HepG2 (cell line): ENCODE measurements around the gene SYCE1L. TPM values are rescaled to one million over a fixed set of nuclear protein-coding genes. Genes with fewer than 3 reads are reported as not detected.

Experiments
- CHCHD3 ChIP-seq: sonication (generic); formaldehyde crosslinking; IDR thresholded peaks from 2 replicates; pipeline ENCODE4 v1.8.0; 2022; ENCODE audit warnings: mild to moderate bottlenecking, missing genetic modification reagents, moderate library complexity
- ERF ChIP-seq: IDR thresholded peaks from 2 replicates; pipeline ENCODE4 v1.6.1; 2018; ENCODE audit warnings: missing biosample characterization, missing genetic modification reagents
- HCFC1 ChIP-seq: fragments of 150-350 bp; IDR thresholded peaks from 2 replicates; pipeline ENCODE4 v1.6.1; 2014; ENCODE audit warnings: low read depth, low read length
- LRRFIP1 ChIP-seq: sonication (generic); formaldehyde crosslinking; conservative IDR thresholded peaks from 2 replicates; pipeline ENCODE4 v1.4.0; 2020; ENCODE audit warnings: missing genetic modification reagents
- MAZ ChIP-seq, 2 experiments: sonication (generic) in 1 of 2; formaldehyde crosslinking in 1 of 2; IDR thresholded peaks; 2 replicates each; pipeline versions ENCODE4 v1.5.0 to v1.6.1; 2012 to 2020; ENCODE audit warnings: low read depth in 2 of 2, mild to moderate bottlenecking in 2 of 2, borderline replicate concordance in 1 of 2, improper control_type of control experiment in 1 of 2, low read length in 1 of 2, missing genetic modification reagents in 1 of 2, moderate library complexity in 1 of 2
- MTERF4 ChIP-seq: sonication (generic); formaldehyde crosslinking; IDR thresholded peaks from 2 replicates; pipeline ENCODE4 v1.8.0; 2023; ENCODE audit warnings: mild to moderate bottlenecking, missing genetic modification reagents
- RBM22 ChIP-seq: fragments of 200-400 bp; formaldehyde crosslinking; optimal IDR thresholded peaks from 2 replicates; pipeline ENCODE3; 2017; ENCODE audit warnings: mild to moderate bottlenecking, low read length, moderate library complexity
- RFXAP ChIP-seq: sonication (generic); formaldehyde crosslinking; IDR thresholded peaks from 2 replicates; pipeline ENCODE4 v1.4.0; 2020; ENCODE audit warnings: missing genetic modification reagents, borderline replicate concordance
- RXRA ChIP-seq: sonication (generic); formaldehyde crosslinking; IDR thresholded peaks from 2 replicates; pipeline ENCODE4 v1.5.1; 2020; ENCODE audit warnings: missing genetic modification reagents
- TCF12 ChIP-seq, 2 experiments: fragments of 450-650 bp in 1 of 2; sonication (generic) in 1 of 2; formaldehyde crosslinking in 1 of 2; IDR thresholded peaks; 2 replicates each; pipeline versions ENCODE4 v1.6.1 to v1.8.0; 2017 to 2022; ENCODE audit warnings: antibody characterized with exemption in 1 of 2, mild to moderate bottlenecking in 1 of 2, missing genetic modification reagents in 1 of 2, moderate library complexity in 1 of 2
- ZNF142 ChIP-seq: sonication (generic); formaldehyde crosslinking; IDR thresholded peaks from 2 replicates; pipeline ENCODE4 v1.4.0; 2020; ENCODE audit warnings: missing genetic modification reagents
- ZNF232 ChIP-seq: sonication (generic); formaldehyde crosslinking; IDR thresholded peaks from 2 replicates; pipeline ENCODE4 v1.4.0; 2020; ENCODE audit warnings: missing genetic modification reagents, borderline replicate concordance
- ZNF451 ChIP-seq: sonication (generic); formaldehyde crosslinking; IDR thresholded peaks from 2 replicates; pipeline ENCODE4 v1.5.0; 2020; ENCODE audit warnings: mild to moderate bottlenecking, missing genetic modification reagents
- ZNF567 ChIP-seq: sonication (generic); formaldehyde crosslinking; IDR thresholded peaks from 2 replicates; pipeline ENCODE4 v1.8.1; 2023; ENCODE audit warnings: mild to moderate bottlenecking, missing genetic modification reagents, borderline replicate concordance
- ZNF704 ChIP-seq: sonication (generic); formaldehyde crosslinking; IDR thresholded peaks from 2 replicates; pipeline ENCODE4 v1.8.1; 2023; ENCODE audit warnings: mild to moderate bottlenecking, inconsistent platforms, moderate library complexity, missing genetic modification reagents, borderline replicate concordance
- ZNF776 ChIP-seq: sonication (generic); formaldehyde crosslinking; IDR thresholded peaks from 2 replicates; pipeline ENCODE4 v1.4.0; 2020; ENCODE audit warnings: mild to moderate bottlenecking, missing genetic modification reagents
- polyA plus RNA-seq, 8 experiments: library from polyadenylated mRNA; depleted of rRNA in 3 of 8; stranded (reverse) in 7 of 8; unstranded in 1 of 8; fragments of >200 nt; fragmentation: Illumina TruSeq in 4 of 8; extraction: Trizol in 4 of 8; gene quantifications; 2 replicates each; pipeline versions ENCODE4 v1.2.1 to v1.2.3, GENCODE V29; 2011 to 2016; ENCODE audit warnings: low read depth in 4 of 8, missing spikeins in 1 of 8, mixed read lengths in 1 of 8; ENCODE audit not compliant: insufficient read depth in 1 of 8
- total RNA-seq, 5 experiments: library from RNA; depleted of rRNA; stranded (reverse); fragments of >200 nt; fragmentation: Illumina TruSeq; extraction: Trizol; gene quantifications; 2 replicates each; pipeline ENCODE4 v1.2.3, GENCODE V29; 2016; ENCODE audit warnings: low read depth in 1 of 5

Gene SYCE1L
- total and polyA plus RNA-seq, 2 of the 13 experiments (the other 11 are each of a cell fraction or from before 2014, with no cell fraction given) = 0.22 TPM; not detected in 1

GRCh38 chr16:77236063-77236511 is 36.9 kb downstream of the SYCE1L start (continued):
- TF ChIP-seq LRRFIP1 (CRISPR knock-in tag) = no peak
- no peak for TF ChIP-seq ZNF567 (CRISPR knock-in tag)
- peak; percentile 64 for TF ChIP-seq RXRA (CRISPR knock-in tag)
- no peak for TF ChIP-seq HCFC1
- TF ChIP-seq ZNF451 = no peak
- TF ChIP-seq MTERF4 = no peak
- TF ChIP-seq CHCHD3 (CRISPR knock-in tag) = no peak
- peak; percentile 72; the same call in 1 of the 2 replicates for TF ChIP-seq RFXAP (CRISPR knock-in tag)
- no peak for TF ChIP-seq ZNF704
- peak; percentile 65; the same call in 1 of the 2 replicates for TF ChIP-seq ZNF142 (CRISPR knock-in tag)
- TF ChIP-seq ERF (CRISPR knock-in tag) = peak; percentile 90
- no peak for TF ChIP-seq RBM22
- peak; percentile 77; the same call in 1 of the 2 replicates for TF ChIP-seq ZNF776 (CRISPR knock-in tag)
- no peak for TF ChIP-seq TCF12 (IDR thresholded peaks at IDR 0.05)
- no peak for TF ChIP-seq TCF12 (CRISPR knock-in tag; IDR thresholded peaks at IDR 0.05)
- TF ChIP-seq ZNF232 (CRISPR knock-in tag) = peak; percentile 80; the same call in 1 of the 2 replicates
- peak; percentile 36; the same call in 1 of the 2 replicates for TF ChIP-seq MAZ (IDR thresholded peaks at IDR 0.05; ENCODE audit: borderline replicate concordance, low read depth, low read length)
- no peak for TF ChIP-seq MAZ (CRISPR knock-in tag; IDR thresholded peaks at IDR 0.05; ENCODE audit: low read depth)
